NCI-H1092 (cell line): ENCODE data around the gene SEPSECS.

ENCODE experiments used
- DNase-seq: peaks from one replicate; lab custom pipeline; 2025; lab: John Stamatoyannopoulos, UW

Gene SEPSECS

DNA sequence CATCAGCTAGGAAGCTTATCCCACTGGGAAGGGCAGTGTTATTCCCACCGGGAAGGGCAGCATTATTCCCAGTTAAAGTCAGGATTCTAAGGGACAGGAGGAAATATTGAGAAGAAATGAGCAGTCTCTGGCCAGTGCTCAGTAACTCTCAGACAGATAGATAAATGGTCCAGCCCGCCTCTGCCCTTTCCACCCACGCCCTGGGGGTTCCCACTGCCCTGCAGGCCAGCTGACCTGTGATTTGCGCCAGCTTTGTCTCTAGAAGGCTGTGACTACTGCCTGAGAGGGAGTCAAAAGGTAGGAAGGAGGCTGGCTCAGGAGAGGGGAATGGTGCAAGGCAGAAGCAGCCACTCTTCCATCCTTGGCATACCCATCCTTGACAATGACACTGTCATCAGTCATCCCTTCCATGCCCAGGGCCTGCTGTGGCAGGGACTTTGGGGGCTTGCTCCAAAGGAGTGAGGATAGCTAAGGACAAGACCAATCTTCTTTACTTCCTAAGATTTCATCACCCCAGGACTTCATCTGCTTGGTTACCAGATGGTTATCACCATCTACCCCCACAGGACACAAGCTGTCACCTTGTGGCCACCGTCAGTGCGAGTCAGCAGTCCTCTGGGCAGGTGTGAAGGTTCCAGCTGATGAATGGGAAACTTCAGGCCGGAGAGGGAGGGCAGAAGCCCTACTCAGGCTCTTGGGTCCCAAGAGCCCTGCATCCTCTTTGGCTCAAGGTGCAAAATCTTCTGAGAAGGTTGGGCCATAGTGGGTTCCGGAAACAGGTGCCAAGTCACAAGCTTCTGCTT lies 49.5 kb downstream of the SEPSECS start:
- no peak for DNase-seq

DNA sequence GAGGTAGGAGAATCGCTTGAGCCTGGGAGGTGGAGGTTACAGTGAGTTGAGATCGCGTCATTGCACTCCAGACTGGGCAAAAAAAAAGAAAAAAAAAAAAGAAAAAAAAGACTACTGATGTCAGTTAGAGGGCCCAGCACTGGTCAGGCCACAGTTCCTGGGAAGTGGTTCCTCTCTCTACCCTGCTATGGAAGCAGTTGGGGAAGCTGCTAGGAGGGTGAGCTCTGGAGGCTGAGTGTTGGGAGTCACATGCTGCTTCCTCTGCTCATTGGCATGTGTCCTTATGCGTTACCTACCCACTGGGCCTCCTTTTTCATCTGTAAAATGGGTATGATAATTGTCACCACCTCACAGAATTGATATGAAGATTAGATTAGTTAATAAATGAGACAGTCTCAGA lies 50.7 kb downstream of the SEPSECS start:
- DNase-seq, result no peak

DNA sequence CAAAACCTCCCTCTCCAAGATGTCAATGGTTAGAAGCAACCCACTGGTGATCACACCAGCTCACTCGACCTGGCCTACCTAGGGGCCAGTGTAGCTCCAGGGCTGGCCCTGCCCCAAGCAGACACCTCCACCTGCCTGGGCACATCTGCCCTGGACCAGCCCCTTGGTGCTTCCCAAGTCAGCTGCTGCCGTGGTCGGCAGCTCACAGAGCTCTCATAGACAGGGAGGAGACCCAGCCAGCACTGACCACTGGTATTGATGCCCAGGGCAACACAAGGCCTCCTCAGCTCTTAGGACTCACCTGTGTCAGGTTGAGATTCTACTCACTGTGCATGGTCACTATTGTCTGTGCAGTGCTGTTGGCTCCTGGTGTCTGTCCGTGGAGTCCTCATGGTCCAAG lies 51.7 kb downstream of the SEPSECS start:
- DNase-seq, result no peak

DNA sequence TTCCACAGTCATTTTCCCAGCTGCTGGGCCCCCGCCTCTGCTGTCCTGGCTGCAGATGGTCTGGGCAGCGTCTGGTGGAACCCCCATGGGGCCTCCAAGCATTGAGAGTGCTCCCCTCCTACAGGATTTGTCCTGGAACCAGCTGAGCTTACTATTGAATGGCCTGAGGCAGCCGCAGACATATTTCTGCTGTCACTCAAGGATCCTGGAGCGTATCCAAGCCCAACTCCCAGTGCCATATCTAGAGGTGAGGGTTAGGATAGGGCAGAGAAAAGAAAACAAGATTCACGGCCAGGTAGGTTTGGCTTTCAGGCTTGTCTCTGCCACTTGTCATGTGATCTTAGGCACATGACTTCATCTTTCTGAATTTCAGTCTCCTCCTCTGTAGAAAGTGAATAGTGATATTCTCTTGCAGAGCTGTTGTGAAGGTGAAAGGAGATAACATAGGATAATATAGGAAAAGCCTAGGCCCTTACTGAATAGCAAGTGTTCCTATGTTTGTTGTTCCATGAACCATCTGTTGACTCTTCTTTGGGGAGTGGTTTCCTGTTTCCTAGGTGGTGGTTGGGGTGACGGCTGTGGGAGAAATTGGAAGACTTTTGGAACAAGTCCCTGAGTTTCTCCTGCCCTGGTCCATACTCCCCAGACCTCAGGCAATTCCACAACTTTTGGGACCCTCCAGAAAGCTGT lies 52.3 kb downstream of the SEPSECS start:
- no peak for DNase-seq

DNA sequence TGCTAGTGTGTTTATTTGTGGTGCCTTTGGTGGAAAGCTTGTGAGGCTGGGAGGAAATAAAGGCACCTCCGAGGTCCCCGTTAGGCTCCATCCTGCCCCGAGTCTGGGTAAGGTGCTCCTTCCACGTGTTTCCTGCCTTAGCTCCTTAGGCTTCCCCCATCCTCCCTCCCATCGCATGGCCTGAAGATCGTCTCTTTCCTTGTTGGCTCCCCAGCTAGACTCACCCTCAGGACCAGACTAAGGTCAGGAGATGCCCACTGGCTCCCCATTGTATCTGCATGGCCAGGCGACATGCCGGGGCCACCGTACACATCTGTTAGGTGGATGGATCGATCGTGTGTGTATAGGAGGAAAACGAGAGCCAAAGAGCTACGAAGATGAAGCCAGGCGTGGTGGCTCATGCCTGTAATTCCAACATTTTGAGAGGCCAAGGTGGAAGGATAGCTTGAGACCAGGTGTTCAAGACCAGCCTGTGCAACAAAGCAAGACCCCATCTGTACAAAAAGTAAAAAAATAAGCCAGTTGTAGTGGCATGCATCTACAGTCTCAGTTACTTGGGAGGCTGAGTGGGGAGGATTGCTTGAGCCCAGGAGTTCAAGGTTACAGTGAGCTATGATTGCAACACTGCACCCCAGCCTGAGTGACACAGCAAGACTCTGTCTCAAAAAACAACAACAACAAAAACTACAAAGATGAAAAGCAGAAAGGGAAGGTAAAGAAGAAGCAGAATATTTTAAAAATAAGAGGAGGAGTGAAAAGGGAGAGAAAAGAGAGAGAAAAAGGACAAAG lies 53.7 kb downstream of the SEPSECS start:
- no peak for DNase-seq

DNA sequence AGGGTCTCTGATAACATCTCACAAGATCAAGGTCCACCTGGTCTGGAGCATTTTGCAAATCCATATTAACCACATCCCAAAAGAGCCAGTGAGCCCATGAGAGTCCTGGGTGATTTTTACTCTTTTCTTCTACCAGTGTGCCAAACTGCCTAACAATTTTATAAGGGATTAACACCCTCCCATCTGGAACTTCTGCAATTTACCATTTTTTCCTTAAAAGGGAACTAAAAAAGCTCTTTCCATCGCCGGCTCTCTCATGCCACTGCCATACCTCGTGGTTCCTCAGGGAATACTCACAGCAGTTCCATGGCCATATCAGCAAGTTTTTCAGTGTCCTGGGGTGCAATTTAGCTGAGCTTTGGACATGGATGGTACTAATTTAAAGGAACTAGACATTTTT lies 55.7 kb downstream of the SEPSECS start:
- no peak for DNase-seq

DNA sequence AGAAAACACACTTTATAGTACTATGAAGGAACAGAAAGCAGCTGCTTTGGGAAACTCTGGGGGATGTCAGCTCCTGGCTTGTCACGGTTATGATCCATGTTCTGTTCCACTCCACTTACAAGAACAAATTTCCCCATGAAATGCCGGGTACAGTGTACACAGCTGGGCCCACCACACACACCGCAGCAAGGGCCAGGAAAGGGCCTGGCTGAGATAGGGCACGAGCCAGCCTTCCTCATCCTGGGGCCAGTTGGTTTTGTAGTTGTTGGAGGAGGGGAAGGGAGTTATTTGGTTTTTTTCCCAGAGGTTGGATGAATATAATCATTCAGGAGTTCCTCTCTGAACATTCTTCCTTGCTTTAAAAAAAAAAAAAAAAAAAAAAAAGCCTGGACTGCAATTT lies 56.8 kb downstream of the SEPSECS start:
- DNase-seq, result no peak

DNA sequence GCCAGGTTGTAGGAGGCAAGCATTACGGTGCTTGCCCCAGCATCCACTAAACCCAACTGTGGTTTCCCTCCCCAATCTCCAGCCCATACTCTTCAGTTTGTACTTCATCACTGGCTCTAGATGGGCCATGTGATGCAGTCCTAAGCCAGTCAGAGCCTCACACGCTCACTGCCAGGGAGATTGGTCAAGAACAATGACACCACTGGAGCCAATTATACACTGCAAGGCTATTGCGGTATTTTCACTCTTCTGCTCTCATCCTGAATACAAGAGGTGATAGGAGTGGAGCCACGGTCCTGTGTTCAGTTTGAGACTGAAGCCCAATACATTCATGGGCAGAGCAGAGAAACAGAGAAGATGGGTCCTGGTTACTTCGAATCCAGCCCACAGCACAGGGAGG lies 58.4 kb downstream of the SEPSECS start:
- DNase-seq, result no peak

DNA sequence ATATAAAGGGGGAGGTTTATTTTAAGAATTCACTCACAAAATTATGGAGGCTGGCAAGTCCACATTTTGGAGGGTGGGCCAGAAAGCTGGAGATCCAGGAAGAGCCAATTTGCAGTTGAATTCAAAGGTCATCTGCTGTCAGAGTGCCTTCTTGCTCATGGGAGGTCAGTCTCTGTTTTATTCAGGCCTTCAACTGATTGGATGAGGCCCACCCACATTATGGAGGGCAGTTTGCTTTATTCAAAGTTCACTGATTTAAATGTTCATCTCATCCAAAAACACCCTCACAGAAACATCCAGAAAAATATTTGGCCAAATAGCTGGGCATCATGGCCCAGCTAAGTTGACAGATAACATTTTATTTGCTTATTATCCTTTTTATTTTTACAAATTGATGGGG lies 59.5 kb downstream of the SEPSECS start:
- no peak for DNase-seq

DNA sequence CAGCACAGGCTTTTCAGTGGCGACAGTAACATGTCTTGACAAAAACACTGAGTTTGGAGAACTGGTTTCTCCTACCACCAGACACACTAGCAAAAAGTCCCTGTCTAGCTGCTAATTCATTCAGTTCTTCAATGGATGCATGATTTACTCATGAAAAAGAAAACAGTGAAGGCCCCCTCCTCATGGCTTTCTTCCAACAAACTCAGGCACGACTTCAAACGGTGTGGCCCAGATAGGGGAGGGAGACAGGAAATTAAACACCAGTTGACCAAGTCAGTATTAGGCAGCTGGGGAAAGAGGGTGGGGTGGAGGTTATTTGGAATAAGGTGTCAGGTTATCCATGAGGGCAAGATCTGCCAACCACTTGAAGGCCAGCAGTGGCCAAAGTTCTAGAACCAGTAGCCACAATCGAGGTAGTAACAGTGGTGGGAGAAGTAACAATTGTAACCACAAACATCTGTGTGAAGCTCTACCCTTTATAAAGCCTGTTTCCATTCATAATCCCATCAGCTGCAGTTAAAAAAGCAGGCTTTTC lies 60.2 kb downstream of the SEPSECS start:
- no peak for DNase-seq

DNA sequence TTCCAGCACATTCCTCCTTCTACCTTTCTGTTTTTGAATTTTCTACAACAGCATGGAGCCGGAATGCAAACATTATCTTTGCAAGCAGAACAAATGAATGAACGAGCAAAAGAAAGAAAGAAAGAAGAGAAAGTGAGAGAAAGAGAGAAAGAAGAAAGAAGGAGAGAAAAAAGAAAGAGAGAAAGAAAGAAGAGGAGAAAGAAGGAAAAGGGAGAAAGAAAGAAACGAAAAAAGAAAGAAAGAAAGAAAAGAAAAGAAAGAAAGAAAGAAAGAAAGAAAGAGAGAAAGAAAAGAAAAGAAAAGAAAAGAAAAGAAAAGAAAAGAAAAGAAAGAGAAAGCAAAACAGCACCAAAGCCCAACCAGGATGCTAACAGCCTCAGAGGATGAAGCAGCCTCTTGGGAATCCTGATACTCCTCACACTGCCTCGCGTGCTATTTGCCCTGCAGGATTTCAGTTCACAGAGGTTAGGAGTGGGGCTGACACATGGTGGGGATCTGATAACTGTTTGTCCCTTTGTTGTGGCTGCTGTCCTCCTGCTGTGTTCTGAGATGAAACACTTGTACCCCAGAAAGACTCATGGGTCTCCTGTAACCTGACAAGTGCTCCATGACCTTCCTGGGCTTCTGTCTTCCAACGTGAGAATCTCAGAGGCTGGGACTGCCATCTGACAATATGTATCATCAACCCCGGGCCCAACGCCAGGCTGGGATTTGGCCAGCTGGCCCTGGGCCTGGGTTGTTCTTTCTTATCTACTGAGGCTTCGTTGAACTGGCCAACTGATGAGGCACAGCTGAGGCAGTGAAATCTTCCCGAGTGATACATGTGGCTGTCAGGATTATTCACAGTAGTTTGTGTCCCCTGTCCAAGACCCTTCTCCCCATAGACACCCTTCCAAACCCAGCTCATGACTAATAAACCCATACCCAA lies 61.0 kb downstream of the SEPSECS start:
- peak; percentile 83 for DNase-seq

DNA sequence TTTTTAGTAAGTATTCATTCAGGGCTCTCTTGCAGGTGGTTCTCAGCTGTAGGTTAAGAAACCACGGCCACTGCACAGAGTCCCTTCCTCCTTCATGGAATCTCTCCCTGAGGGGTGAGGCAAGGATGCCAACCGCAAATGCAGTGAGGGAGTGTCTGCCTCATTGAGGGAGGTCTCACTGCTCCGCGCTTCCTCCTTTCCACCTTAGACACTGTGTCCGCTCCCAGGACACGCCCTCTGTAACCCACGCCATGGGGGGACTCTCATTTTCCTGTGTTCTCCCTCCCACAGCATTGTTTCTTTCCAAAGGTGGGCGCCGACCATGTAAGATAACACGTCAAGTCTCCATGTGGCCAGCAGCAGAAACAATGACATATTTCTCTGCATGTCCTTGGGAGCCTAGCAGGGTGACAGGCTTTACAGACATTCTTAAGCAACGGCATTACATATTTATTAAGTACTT lies 63.2 kb downstream of the SEPSECS start:
- no peak for DNase-seq

DNA sequence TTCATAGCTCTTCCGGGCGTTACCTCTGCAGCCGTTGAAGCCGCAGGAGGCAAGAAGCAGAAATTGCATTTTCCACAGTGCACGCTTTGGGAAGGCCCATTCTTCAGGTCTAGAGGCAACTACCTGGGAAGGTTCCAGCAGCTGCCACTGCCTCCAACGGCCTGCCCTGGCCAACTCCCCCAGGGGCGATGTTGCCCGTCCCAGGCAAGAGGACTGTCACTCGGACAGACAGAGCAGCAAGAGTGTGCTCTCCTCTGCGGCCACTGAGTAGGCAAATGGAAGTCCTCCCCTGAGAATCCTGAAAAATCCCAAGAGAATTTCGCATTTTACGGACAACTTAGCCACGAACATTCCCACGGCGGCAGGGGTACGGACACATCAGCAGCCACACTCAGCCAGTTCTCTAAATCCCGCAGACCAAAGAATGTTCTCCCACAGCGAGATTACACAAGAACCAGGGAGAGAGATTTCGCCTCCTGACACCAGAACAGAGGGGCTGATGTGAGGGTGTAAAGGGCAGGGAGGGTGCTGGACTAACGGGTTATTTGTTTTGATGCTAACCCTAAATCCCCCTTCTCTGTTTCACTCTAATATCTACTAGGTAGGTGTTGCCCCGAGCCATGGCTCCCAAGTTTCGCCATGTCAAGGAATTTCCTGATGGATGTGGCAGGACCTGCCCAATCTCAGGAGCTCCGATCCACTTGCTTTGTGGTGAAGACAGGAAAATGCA lies 63.8 kb downstream of the SEPSECS start:
- DNase-seq, result no peak

DNA sequence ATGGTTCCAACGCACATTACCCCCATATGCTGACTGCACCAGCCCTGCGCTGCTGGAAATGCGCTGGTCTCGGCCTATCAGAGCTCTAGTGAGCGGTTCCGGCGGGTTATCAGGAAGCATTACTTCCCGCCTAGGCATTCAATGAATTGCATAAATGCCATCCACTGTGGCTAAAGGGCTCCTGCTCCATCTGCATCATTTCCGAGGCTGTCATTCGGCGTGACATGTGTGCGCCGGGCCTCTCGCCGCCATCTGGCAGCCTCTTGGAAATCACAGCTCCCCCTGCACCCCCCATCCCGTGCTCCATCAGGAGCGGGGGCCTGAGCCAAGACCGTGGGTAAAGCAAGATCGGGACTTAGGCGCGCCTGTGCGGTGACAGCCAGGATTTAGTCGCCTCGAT lies 64.4 kb downstream of the SEPSECS start:
- DNase-seq, result no peak

DNA sequence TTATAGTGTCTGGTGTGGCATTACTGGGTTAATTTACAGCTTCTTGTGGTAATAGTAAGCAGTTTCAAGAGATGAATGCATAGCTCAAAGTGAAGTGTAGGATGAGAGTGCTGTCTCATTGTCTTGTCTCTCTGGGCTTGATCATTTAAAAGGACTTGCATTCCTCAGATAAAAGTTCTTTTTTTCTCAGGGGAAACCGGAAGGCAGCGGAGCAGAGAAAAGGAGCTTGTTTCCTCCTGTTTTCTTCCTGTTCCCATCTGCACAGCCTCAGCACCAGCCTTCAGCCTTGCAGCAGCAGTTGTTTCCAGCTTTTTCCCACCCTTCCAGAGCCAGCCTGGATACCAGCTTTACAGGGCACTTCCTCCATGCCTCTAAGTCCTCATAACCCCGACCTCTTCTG lies 68.1 kb downstream of the SEPSECS start:
- DNase-seq, result no peak

DNA sequence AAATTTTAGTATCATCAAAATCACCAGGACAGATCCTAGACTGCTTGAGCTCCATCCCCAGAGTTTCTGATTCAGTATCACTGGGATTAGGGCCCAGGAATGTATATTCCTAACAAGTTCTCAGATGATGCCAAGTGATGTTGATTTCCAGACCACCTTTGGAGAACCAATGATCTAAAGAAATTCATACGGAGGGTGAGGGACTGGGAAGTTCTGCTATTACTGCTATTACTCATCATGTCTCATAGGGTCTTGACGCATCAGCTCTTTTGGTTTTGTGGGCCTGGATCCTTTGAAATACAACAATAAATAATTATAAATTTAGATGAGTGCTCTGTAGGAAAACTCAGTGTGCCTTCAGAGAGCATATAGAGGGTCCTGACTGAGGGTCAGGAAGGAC lies 69.7 kb downstream of the SEPSECS start:
- DNase-seq, result no peak

DNA sequence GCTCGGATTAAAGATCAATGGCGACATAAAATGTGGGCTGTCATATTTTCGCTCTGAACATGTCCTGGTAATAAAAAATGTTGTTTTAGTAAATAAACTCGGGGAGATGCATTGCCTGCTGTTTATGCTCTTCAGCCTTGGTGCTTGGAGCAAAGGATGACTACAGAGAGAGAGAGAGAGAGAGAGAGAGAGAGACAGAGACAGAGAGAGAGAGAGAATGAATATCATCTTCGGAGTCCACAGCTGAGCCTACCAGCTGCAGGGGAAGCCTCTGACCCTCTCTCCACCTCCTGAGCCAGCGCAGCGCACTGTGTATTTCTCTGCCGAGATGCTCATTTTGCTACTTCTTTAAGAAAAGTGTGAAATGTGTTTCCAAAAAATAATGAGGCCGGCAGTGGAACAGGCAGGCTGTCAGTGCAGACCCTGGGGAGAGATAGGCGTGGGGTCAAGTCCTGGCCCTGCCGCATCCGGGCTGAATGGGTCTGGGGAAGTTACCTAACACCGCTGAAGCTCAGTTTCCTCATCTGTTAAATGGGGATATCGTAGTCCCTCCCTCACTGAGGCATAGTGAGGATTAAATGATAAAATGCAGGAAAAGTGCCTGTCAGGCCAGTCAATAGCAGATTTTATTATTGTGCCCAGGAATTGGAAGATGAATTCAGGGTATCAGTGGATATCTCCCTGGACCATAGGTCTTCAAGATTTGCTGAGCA lies 71.0 kb downstream of the SEPSECS start:
- no peak for DNase-seq

DNA sequence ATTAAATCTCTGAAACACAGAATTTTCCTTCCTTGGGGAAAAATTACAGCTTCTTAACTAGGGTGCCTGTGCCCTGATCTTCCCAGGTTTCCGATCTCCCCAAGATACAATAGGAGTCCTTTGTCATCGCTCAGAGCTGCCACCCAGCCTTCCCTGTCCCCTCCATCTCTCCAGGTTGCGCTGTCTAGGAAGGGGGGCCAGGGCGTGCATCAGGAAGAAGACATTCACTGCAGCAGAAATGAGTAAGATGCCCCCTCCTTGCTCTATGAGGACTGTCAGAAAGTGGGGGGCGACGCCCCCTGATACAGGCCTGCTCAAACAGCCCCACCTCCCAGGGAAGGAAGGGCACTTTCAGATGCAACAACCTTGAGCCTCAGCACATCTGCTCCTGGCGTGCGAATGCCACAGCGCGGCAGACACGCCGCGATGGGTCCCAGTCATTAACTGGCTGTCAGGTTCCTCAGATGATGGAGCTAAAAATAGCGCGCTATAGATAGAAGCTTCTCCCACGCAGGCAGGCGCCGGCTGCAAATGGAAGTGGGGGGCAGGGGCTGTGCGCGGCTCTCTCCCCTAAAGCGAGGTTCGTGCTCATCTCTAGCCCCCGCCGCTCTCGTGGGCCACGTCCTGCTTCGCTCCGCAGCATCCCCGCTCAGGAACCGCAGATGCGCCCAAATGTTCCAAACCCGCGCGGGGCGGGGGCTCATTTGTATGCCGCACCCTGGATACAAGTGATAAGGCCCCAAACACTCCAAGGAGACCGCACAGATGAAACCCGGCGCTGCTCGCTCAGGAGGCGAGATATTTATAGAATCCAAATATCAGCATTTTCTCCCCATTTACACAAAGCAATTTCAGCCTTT lies 71.9 kb downstream of the SEPSECS start:
- no peak for DNase-seq

DNA sequence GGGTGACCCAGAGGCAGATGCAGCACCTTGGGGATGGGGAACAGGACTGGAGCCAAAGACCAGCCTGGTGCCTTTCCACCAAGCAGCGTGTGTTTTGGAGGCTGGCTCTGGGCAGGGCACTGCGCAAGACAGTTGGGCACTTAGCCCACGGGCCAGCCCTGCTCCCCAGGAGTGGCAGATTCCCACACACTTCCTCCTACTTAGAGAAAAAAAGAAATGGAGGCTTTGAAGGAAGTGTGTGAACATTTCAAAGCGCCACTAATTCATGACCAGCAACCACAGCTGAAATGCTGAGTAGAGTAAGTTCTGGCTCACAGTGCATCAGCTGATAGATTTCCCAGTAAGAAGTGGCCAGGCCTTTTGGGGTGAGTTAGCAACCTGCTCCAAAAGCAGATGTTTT lies 74.6 kb downstream of the SEPSECS start:
- DNase-seq, result no peak
